Mesendoderm (in vitro differentiated cells): Measurements from ENCODE around the gene ANXA4.
A peak's percentile ranks its signal among the peaks of the same experiment; 100 is the strongest.

ENCODE experiments used
- DNase-seq: peaks from one replicate; pipeline ENCODE4 v3.0.0; 2013
- H2AK5ac ChIP-seq: 2 replicates; pipeline ENCODE4 v1.6.1; 2013; ENCODE audit warnings: low read length, inconsistent platforms
- H2BK120ac ChIP-seq: 2 replicates; pipeline ENCODE4 v1.6.1; 2013; ENCODE audit warnings: low read depth, mild to moderate bottlenecking, low read length, moderate library complexity, mixed read lengths
- H2BK15ac ChIP-seq: replicated peaks from 2 replicates; pipeline ENCODE4 v1.6.1; 2013; ENCODE audit warnings: low read depth, mild to moderate bottlenecking, moderate library complexity
- H2BK5ac ChIP-seq: 2 replicates; pipeline ENCODE4 v1.6.1; 2013; ENCODE audit warnings: low read length, inconsistent platforms
- H3K18ac ChIP-seq: 2 replicates; pipeline ENCODE4 v1.6.1; 2013; ENCODE audit warnings: mild to moderate bottlenecking, low read length, mixed read lengths
- H3K23ac ChIP-seq: one replicate; pipeline ENCODE4 v1.6.1; 2013; ENCODE audit warnings: low read length
- H3K27ac ChIP-seq: 2 replicates; pipeline ENCODE4 v1.5.1; 2013; ENCODE audit warnings: low read depth, mild to moderate bottlenecking, inconsistent platforms, low read length, moderate library complexity
- H3K27me3 ChIP-seq: 2 replicates; pipeline ENCODE4 v1.6.1; 2013; ENCODE audit warnings: low read length, control low read depth, mild to moderate bottlenecking, inconsistent platforms; ENCODE audit not compliant: insufficient read depth, poor library complexity
- H3K36me3 ChIP-seq: 2 replicates; pipeline ENCODE4 v1.6.1; 2013; ENCODE audit warnings: low read length, inconsistent platforms; ENCODE audit not compliant: control insufficient read depth, insufficient read depth
- H3K4ac ChIP-seq: one replicate; pipeline ENCODE4 v1.6.1; 2013; ENCODE audit warnings: low read depth, mild to moderate bottlenecking, low read length, moderate library complexity
- H3K4me1 ChIP-seq: 2 replicates; pipeline ENCODE4 v1.6.1; 2013; ENCODE audit warnings: low read depth, low read length, inconsistent platforms; ENCODE audit not compliant: control insufficient read depth
- H3K4me2 ChIP-seq: 2 replicates; pipeline ENCODE4 v1.6.1; 2013; ENCODE audit warnings: low read length
- H3K4me3 ChIP-seq: 2 replicates; pipeline ENCODE4 v1.5.1; 2013; ENCODE audit warnings: mild to moderate bottlenecking, low read length
- H3K56ac ChIP-seq: one replicate; pipeline ENCODE4 v1.6.1; 2013; ENCODE audit warnings: low read length
- H3K79me1 ChIP-seq: 2 replicates; pipeline ENCODE4 v1.6.1; 2013; ENCODE audit warnings: low read length, inconsistent platforms
- H3K79me2 ChIP-seq: 2 replicates; pipeline ENCODE4 v1.6.1; 2013; ENCODE audit warnings: mild to moderate bottlenecking, low read length; ENCODE audit not compliant: control insufficient read depth, insufficient read depth
- H3K9ac ChIP-seq: 2 replicates; pipeline ENCODE4 v1.6.1; 2013; ENCODE audit warnings: low read length, inconsistent platforms
- H4K5ac ChIP-seq: one replicate; pipeline ENCODE4 v1.6.1; 2013; ENCODE audit warnings: low read length
- H4K8ac ChIP-seq: one replicate; pipeline ENCODE4 v1.6.1; 2013; ENCODE audit warnings: low read depth, mild to moderate bottlenecking, control low read depth, low read length, moderate library complexity
- WGBS: extraction: QIAGEN DNeasy Blood & Tissue Kit; methylation state at CpG from one replicate; pipeline ENCODE4 v1.1.7; 2013; ENCODE audit warnings: low lambda C conversion rate, missing lambda C conversion rate; ENCODE audit not compliant: insufficient coverage; ENCODE audit errors: extremely low coverage; 5-methylcytosine and 5-hydroxymethylcytosine counted together

Gene ANXA4

DNA sequence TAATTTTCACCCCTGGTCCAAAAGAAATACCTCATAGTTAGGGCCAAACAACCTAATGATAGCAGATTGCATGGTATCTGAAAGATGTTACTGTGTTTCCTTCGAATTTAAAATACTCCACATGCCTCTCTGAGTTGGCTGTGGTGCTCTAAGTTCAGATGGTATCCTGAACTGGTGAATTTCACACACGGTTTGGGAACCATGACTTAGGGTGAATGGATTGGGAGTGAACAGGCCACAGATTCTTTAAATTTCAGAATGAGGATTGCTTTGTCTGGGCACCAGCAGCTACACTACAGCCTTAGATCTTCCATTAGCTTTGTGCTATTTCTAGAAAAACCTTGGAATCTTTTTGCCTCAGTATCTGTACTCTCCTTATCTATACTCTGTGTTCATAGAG lies 93.7 kb downstream of the ANXA4 start:
- H3K9ac ChIP-seq: no peak overlapping the region
- no CpG with 5 or more reads among the region's 2 CpGs for WGBS

DNA sequence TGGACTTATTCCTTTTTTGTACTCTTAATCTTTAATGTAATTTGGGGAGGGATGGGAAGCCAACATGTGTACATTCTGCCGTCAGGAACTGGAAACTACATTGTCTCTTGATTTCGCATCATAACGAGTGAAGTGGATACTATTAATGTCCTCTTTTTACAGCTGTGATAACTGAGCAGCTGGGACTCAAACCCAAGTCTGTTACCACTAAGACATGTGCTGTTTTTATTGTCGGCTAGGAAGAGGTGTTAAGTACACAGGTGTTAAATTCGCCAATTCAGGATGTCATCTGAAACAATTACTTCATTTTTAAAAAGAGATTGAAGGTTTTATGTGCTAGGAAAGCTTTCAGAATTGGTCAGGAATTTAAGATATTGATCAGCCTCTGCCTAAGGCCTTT lies 94.4 kb downstream of the ANXA4 start:
- no peak overlapping the region for H2BK120ac ChIP-seq
- H2BK15ac ChIP-seq: no peak overlapping the region
- H3K56ac ChIP-seq: no peak overlapping the region
- H3K23ac ChIP-seq: no peak overlapping the region
- H3K4me2 ChIP-seq: no peak overlapping the region
- peaks cover 12% of the 10 kb centered on the region for H3K79me1 ChIP-seq
- no peak overlapping the region for H3K18ac ChIP-seq
- peaks cover 21% of the 10 kb centered on the region for H3K79me2 ChIP-seq
- no peak overlapping the region for H3K27ac ChIP-seq
- H3K9ac ChIP-seq: no peak overlapping the region
- DNase-seq: no peak
- no peak overlapping the region for H3K4me3 ChIP-seq
- peaks cover 5% of the 10 kb centered on the region for H3K4me1 ChIP-seq
- H3K36me3 ChIP-seq: no peaks in the 10 kb centered on the region
- no peak overlapping the region for H4K8ac ChIP-seq
- WGBS: no CpG with 5 or more reads among the region's 5 CpGs
- no peak overlapping the region for H4K5ac ChIP-seq
- no peaks in the 10 kb centered on the region for H3K27me3 ChIP-seq
- no peak overlapping the region for H3K4ac ChIP-seq
- H2AK5ac ChIP-seq: no peak overlapping the region
- H2BK5ac ChIP-seq: no peak overlapping the region

More for the DNA sequence above, 93.7 kb downstream of the ANXA4 start:
- H2BK5ac ChIP-seq: no peak overlapping the region
- peaks cover 25% of the 10 kb centered on the region for H3K79me2 ChIP-seq
- no peak overlapping the region for H2BK120ac ChIP-seq
- no peak overlapping the region for H3K4me3 ChIP-seq
- H4K8ac ChIP-seq: no peak overlapping the region
- H3K18ac ChIP-seq: no peak overlapping the region
- H3K4me2 ChIP-seq: no peak overlapping the region
- H3K23ac ChIP-seq: no peak overlapping the region
- no peak overlapping the region for H4K5ac ChIP-seq
- DNase-seq: no peak
- H3K27me3 ChIP-seq: no peaks in the 10 kb centered on the region
- H3K4ac ChIP-seq: no peak overlapping the region
- H3K36me3 ChIP-seq: no peaks in the 10 kb centered on the region
- H2BK15ac ChIP-seq: no peak overlapping the region
- H3K56ac ChIP-seq: no peak overlapping the region
- no peak overlapping the region for H3K27ac ChIP-seq
- H3K79me1 ChIP-seq: peaks cover 12% of the 10 kb centered on the region
- no peak overlapping the region for H2AK5ac ChIP-seq
- H3K4me1 ChIP-seq: peaks cover 5% of the 10 kb centered on the region

DNA sequence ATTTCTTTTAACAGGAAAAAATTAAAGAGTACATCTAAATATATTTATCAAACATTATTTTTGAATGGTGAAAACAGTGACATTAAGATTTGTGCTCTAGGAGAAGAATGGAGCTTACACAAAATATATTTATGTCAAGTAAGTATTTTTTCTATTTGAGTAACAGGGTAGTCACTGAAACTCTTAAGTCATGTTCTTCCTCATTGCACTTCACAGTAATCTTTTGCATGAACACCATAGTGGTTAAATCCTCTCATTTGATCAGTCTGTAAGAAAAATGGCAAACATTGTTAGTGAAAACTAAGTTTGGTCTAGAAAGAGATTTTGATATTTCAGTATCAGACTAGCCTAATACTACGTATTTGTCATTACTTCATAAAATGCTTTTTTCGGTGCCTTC lies 95.6 kb downstream of the ANXA4 start:
- peaks cover 17% of the 10 kb centered on the region for H3K79me2 ChIP-seq
- H3K79me1 ChIP-seq: peaks cover 8% of the 10 kb centered on the region
- H4K8ac ChIP-seq: no peak overlapping the region
- H3K36me3 ChIP-seq: no peaks in the 10 kb centered on the region
- H3K56ac ChIP-seq: no peak overlapping the region
- no peak for DNase-seq
- no peak overlapping the region for H3K27ac ChIP-seq
- H3K27me3 ChIP-seq: no peaks in the 10 kb centered on the region
- 100% methylated on average over 1 of the region's 2 CpGs for WGBS
- no peak overlapping the region for H3K4ac ChIP-seq
- H3K4me1 ChIP-seq: peaks cover 5% of the 10 kb centered on the region
- no peak overlapping the region for H3K23ac ChIP-seq
- no peak overlapping the region for H2BK120ac ChIP-seq
- no peak overlapping the region for H3K4me2 ChIP-seq
- no peak overlapping the region for H2BK15ac ChIP-seq
- no peak overlapping the region for H3K9ac ChIP-seq
- H4K5ac ChIP-seq: no peak overlapping the region
- no peak overlapping the region for H2AK5ac ChIP-seq
- no peak overlapping the region for H3K4me3 ChIP-seq
- H3K18ac ChIP-seq: no peak overlapping the region
- H2BK5ac ChIP-seq: no peak overlapping the region

DNA sequence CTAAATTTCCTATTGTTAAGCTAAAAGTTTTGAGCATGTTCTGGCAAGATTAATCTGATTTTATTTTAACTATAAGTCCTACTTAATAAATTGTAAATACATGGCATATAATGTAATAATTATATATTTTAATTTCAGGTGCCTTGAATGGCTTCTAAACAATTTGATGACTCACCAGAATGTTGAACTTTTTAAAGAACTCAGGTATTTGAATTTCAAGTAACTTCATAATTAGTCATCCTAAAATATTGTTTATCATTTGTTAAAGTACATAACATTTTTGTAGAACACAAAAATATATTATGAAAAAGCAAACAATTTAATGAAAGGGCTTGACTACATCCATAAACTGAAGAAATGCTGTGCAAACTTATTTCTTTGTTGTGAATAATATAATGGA lies 102.1 kb downstream of the ANXA4 start:
- H2AK5ac ChIP-seq: no peak overlapping the region
- no peak overlapping the region for H2BK5ac ChIP-seq
- no peak overlapping the region for H3K27ac ChIP-seq
- no peaks in the 10 kb centered on the region for H3K27me3 ChIP-seq
- no peak overlapping the region for H4K5ac ChIP-seq
- no peak overlapping the region for H3K4me3 ChIP-seq
- H3K4me1 ChIP-seq: peaks cover 2% of the 10 kb centered on the region
- H3K79me2 ChIP-seq: no peaks in the 10 kb centered on the region
- no peak overlapping the region for H4K8ac ChIP-seq
- H2BK15ac ChIP-seq: no peak overlapping the region
- H2BK120ac ChIP-seq: no peak overlapping the region
- no peak overlapping the region for H3K9ac ChIP-seq
- H3K36me3 ChIP-seq: peaks cover 2% of the 10 kb centered on the region
- H3K18ac ChIP-seq: no peak overlapping the region
- H3K56ac ChIP-seq: no peak overlapping the region
- H3K79me1 ChIP-seq: no peaks in the 10 kb centered on the region
- H3K23ac ChIP-seq: no peak overlapping the region
- DNase-seq: no peak
- H3K4ac ChIP-seq: no peak overlapping the region
- H3K4me2 ChIP-seq: no peak overlapping the region

DNA sequence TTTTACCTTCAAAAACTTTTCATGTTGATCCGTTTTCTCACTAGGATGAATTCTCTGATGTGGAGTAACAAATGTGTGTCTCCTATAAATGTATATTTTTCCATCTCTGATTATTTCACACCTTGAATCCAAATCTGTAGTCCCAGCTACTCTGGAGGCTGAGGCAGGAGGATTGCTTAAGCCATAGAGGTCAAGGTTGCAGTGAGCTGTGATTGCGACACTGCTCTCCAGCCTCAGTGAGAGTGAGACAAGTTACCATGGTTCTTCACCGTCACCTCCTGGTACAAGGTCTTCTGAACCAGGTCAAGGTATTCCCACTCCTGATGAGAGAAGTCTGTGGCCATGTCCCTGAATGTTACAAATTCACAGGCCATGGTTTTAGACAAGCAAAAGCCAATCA lies 102.6 kb downstream of the ANXA4 start:
- H3K23ac ChIP-seq: no peak overlapping the region
- no peak overlapping the region for H2BK15ac ChIP-seq
- H2BK5ac ChIP-seq: no peak overlapping the region
- no CpG with 5 or more reads among the region's 3 CpGs for WGBS
- no peak overlapping the region for H3K9ac ChIP-seq
- no peak for DNase-seq
- no peak overlapping the region for H2AK5ac ChIP-seq
- H3K4me1 ChIP-seq: peaks cover 2% of the 10 kb centered on the region
- H3K56ac ChIP-seq: no peak overlapping the region
- H3K27me3 ChIP-seq: no peaks in the 10 kb centered on the region
- no peaks in the 10 kb centered on the region for H3K79me2 ChIP-seq
- no peak overlapping the region for H4K5ac ChIP-seq
- no peak overlapping the region for H3K4me3 ChIP-seq
- no peak overlapping the region for H3K27ac ChIP-seq
- H2BK120ac ChIP-seq: no peak overlapping the region
- no peak overlapping the region for H3K4me2 ChIP-seq
- H3K36me3 ChIP-seq: peaks cover 2% of the 10 kb centered on the region
- no peak overlapping the region for H3K4ac ChIP-seq
- no peak overlapping the region for H3K18ac ChIP-seq
- no peaks in the 10 kb centered on the region for H3K79me1 ChIP-seq
- H4K8ac ChIP-seq: no peak overlapping the region

DNA sequence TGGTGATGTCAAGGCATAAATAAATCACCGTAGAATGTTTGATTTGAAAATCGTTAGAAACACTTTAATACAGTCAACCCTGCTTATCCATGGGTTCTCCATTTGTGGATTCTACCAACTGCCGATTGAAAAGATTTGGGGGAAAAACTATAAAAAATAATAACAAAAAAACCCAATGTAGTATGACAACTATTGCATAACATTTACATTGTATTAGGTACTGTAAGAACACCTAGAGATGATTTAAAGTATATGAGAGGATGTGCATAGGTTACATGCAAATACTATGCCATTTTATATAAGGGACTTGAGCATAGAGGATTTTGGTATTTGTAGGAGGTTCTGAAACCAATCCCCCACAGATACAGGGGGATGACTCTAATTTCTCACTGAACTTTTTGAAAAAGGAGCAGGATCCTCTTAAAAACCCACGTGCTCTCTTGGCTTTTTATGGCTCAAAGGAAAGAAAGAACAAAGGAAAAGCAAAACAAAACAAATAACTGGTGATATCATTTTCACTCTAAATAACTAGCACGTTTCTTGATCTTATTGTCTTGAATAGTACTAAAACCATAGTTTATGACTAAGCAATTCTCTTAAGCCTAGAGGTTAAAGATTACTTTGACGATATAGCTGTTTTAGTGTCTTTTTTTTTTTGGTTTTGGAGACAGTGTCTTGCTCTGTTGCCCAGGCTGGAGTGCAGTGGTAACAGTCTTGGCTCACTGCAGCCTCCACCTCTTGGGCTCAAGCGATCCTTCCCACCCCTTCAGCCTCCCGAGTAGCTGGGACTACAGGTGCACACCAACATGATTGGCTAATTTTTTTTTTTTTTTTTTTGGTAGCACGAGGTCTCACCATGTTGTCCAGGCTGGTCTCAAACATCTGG lies 104.5 kb downstream of the ANXA4 start:
- no peak overlapping the region for H3K9ac ChIP-seq
- H3K23ac ChIP-seq: no peak overlapping the region
- no peak overlapping the region for H4K5ac ChIP-seq
- H3K4me2 ChIP-seq: no peak overlapping the region
- H3K18ac ChIP-seq: no peak overlapping the region
- no CpG with 5 or more reads among the region's 9 CpGs for WGBS
- no peaks in the 10 kb centered on the region for H3K27me3 ChIP-seq
- no peak overlapping the region for H3K4me3 ChIP-seq
- H2AK5ac ChIP-seq: no peak overlapping the region
- peaks cover 2% of the 10 kb centered on the region for H3K36me3 ChIP-seq
- no peak overlapping the region for H4K8ac ChIP-seq
- H2BK5ac ChIP-seq: no peak overlapping the region
- DNase-seq: no peak
- no peak overlapping the region for H3K56ac ChIP-seq
- H3K4ac ChIP-seq: no peak overlapping the region
- H2BK120ac ChIP-seq: no peak overlapping the region
- no peaks in the 10 kb centered on the region for H3K4me1 ChIP-seq
- peak overlapping the region; percentile 38 for H3K27ac ChIP-seq
- H3K79me2 ChIP-seq: no peaks in the 10 kb centered on the region
- no peak overlapping the region for H2BK15ac ChIP-seq
- H3K79me1 ChIP-seq: no peaks in the 10 kb centered on the region
